A673 (cell line): ENCODE data around the gene UNC5A. TPM values are rescaled to one million over a fixed set of nuclear protein-coding genes. Genes with fewer than 3 reads are reported as not detected.

ENCODE experiments used
- BruUV-seq: library from RNA; stranded (reverse); fragments of 400-500 nt; replicated peaks from 2 replicates; lab custom pipeline; 2021; lab: Mats Ljungman, UMichigan
- CTCF ChIA-PET: fragments of 300-600 bp; sonication (Branson Sonifier 250); formaldehyde crosslinking; loops from one replicate; lab custom pipeline; 2022; ENCODE audit warnings: antibody characterized with exemption; lab: Charles Lee
- POLR2A ChIA-PET: fragments of 300-600 bp; sonication (Branson Sonifier 250); formaldehyde crosslinking; loops from one replicate; lab custom pipeline; 2022; ENCODE audit warnings: antibody characterized with exemption; ENCODE audit not compliant: low non-redundant PET; lab: Charles Lee
- DNase-seq: peaks from one replicate; pipeline ENCODE4 v3.0.0-alpha.2; 2015; ENCODE audit warnings: low spot score
- H3K27ac ChIP-seq: fragments of 200-600 bp; sonication (generic); 2 replicates; pipeline ENCODE4 v1.5.1; 2016; ENCODE audit warnings: mixed run types, low read depth, mild to moderate bottlenecking, mixed read lengths, antibody characterized with exemption, low read length; ENCODE audit not compliant: poor library complexity, severe bottlenecking
- H3K27me3 ChIP-seq: fragments of 200-600 bp; sonication (generic); replicated peaks from 2 replicates; pipeline ENCODE4 v1.6.1; 2017; ENCODE audit warnings: mixed run types, low read depth, mild to moderate bottlenecking, mixed read lengths, antibody characterized with exemption, low read length; ENCODE audit not compliant: insufficient read depth, poor library complexity
- H3K36me3 ChIP-seq: fragments of 200-600 bp; sonication (generic); 2 replicates; pipeline ENCODE4 v1.6.1; 2016; ENCODE audit warnings: mixed run types, mild to moderate bottlenecking, mixed read lengths, antibody characterized with exemption, low read length; ENCODE audit not compliant: insufficient read depth, poor library complexity, severe bottlenecking
- H3K4me1 ChIP-seq: fragments of 200-600 bp; sonication (generic); 2 replicates; pipeline ENCODE4 v1.6.1; 2017; ENCODE audit warnings: mixed run types, mild to moderate bottlenecking, mixed read lengths, antibody characterized with exemption, low read length; ENCODE audit not compliant: insufficient read depth, poor library complexity, severe bottlenecking
- H3K4me3 ChIP-seq: fragments of 200-600 bp; sonication (generic); 2 replicates; pipeline ENCODE4 v1.5.1; 2016; ENCODE audit warnings: low read depth, mixed run types, mild to moderate bottlenecking, mixed read lengths, low read length; ENCODE audit not compliant: poor library complexity, severe bottlenecking
- H3K9me3 ChIP-seq: fragments of 200-600 bp; sonication (generic); 2 replicates; pipeline ENCODE4 v1.6.1; 2016; ENCODE audit warnings: mixed run types, low read depth, mild to moderate bottlenecking, mixed read lengths, antibody characterized with exemption, low read length; ENCODE audit not compliant: poor library complexity, severe bottlenecking
- CTCF ChIP-seq: fragments of 300-800, 200-600 bp; sonication (generic); conservative IDR thresholded peaks from 2 replicates; pipeline ENCODE4 v1.5.1; 2017; ENCODE audit warnings: low read depth, mild to moderate bottlenecking, antibody characterized with exemption, low read length, moderate library complexity, mixed read lengths
- EZH2 ChIP-seq: fragments of 200-600 bp; sonication (generic); IDR thresholded peaks from 2 replicates; pipeline ENCODE4 v1.6.1; 2017; ENCODE audit warnings: borderline replicate concordance, low read depth, mild to moderate bottlenecking, mixed read lengths, antibody characterized with exemption, low read length; ENCODE audit not compliant: poor library complexity, severe bottlenecking
- intact Hi-C: fragments of 100-400 bp; cut with micrococcal nuclease; formaldehyde crosslinking; loops from one replicate; pipeline ENCODE4 v1.10.0; 2022; ENCODE audit not compliant: unreplicated experiment
- total RNA-seq: library from RNA; stranded (reverse); gene quantifications from 2 replicates; pipeline ENCODE4 v1.2.3, GENCODE V29; 2021

UNC5A gene
- total RNA-seq, 1 experiment from 2014 or later, result 7.5 TPM

DNA sequence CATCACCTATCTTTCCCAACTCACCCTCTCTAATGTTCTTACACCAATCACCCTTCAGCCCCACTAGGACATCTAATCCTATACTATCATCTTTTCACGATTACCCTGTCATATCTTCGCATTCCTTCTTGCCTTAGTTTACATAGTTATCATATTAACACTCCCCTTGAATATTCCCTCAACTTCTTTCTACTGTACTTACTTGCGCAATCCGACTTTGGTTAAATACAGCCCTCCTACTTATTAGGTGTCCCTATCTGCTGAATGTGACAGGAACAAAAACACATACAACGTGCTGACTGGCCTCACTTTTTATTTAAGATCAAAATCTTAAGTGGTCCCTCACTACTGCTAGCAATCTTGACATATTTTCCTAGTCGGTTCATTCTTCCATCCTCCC is 108.3 kb downstream of the UNC5A start:
- Histone ChIP-seq H3K36me3 (no peaks in the 10 kb centered on the region), H3K27ac (no peak overlapping the region), H3K27me3 (no peaks in the 10 kb centered on the region), H3K4me3 (no peak overlapping the region), H3K4me1 (no peaks in the 10 kb centered on the region), H3K9me3 (no peaks in the 10 kb centered on the region)
- CTCF ChIA-PET, result no interaction called here
- TF ChIP-seq EZH2, result no peak
- no peak for TF ChIP-seq CTCF
- POLR2A ChIA-PET, result no interaction called here
- DNase-seq, result no peak
- intact Hi-C loops, result no loop called here
- BruUV-seq, result no TSS peak

DNA sequence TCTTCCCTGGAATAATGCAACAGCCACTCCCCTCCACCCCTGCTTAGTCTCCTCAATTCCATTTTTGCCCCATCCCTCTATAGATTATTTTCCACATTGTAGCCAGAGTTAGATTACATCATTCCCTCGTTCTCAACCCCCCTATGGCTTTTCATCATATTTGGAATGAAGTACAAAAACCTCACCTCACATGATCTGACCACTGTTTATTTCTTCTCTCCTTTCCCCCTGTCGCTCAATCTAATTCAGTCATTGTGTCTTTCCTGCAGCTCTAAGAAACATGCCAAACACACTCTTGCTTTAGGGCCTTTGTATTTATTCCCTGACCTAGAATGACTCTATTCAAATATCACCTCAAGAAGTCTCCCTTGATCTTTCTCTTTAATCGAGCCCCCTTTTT is 111.4 kb downstream of the UNC5A start:
- Histone ChIP-seq H3K36me3 (no peaks in the 10 kb centered on the region), H3K4me1 (no peaks in the 10 kb centered on the region), H3K4me3 (no peak overlapping the region), H3K27me3 (no peaks in the 10 kb centered on the region), H3K27ac (no peak overlapping the region), H3K9me3 (no peaks in the 10 kb centered on the region)
- DNase-seq, result no peak
- POLR2A ChIA-PET, result no interaction called here
- BruUV-seq, result no TSS peak
- CTCF ChIA-PET, result no interaction called here
- intact Hi-C loops, result no loop called here
- TF ChIP-seq EZH2, result no peak
- no peak for TF ChIP-seq CTCF

- POLR2A ChIA-PET, result no interaction called here
Observed at GRCh38 chr5:176922817-176923216, 112.5 kb downstream of the UNC5A start.

More at GRCh38 chr5:176922817-176923216, 112.5 kb downstream of the UNC5A start:
- Histone ChIP-seq H3K36me3 (no peaks in the 10 kb centered on the region), H3K4me3 (no peak overlapping the region), H3K27ac (no peak overlapping the region), H3K4me1 (no peaks in the 10 kb centered on the region), H3K27me3 (no peaks in the 10 kb centered on the region), H3K9me3 (no peaks in the 10 kb centered on the region)
- DNase-seq, result no peak
- no peak for TF ChIP-seq EZH2
- no peak for TF ChIP-seq CTCF
- no TSS peak for BruUV-seq
- CTCF ChIA-PET, result no interaction called here
- intact Hi-C loops, result no loop called here
